ENCODE results near the gene MTOR.

GRCh38 chr1:11248169-11248568, 14.2 kb downstream of the MTOR start:
- no peak for TF ChIP-seq EP300 (IDR thresholded peaks at IDR 0.05)
- TF ChIP-seq POLR2A (IDR thresholded peaks at IDR 0.05) = no peak
- no peak for TF ChIP-seq CTCF (IDR thresholded peaks at IDR 0.05)
